Gastrocnemius medialis (tissue), 4 donors: ENCODE data around the gene SSBP3.

Source experiments
- CTCF ChIP-seq, 5 experiments: fragments of 450-650 bp in 3 of 5; fragments of 200-600 bp in 2 of 5; sonication (generic) in 2 of 5; IDR thresholded peaks in 4 of 5; conservative IDR thresholded peaks in 1 of 5; 1 replicate in 4 of 5; 2 replicates in 1 of 5; pipeline ENCODE4 v1.5.1; 2016 to 2019; ENCODE audit warnings: antibody characterized with exemption in 5 of 5, mild to moderate bottlenecking in 3 of 5, moderate library complexity in 3 of 5
- POLR2A ChIP-seq, 2 donors: fragments of 450-650 bp; IDR thresholded peaks; one replicate each; pipeline ENCODE4 v1.6.1; 2017; ENCODE audit warnings: antibody characterized with exemption in 2 of 2, mild to moderate bottlenecking in 2 of 2, moderate library complexity in 2 of 2

- no peak for TF ChIP-seq CTCF (IDR thresholded peaks at IDR 0.05 in 4 of 5, conservative IDR thresholded peaks at IDR 0.05 in 1 of 5)
- TF ChIP-seq POLR2A (IDR thresholded peaks at IDR 0.05): no peak
These were observed 178.3 kb downstream of the SSBP3 start for GRCh38 chr1:54227891-54228310.
